ENCODE data around the gene SPRY1.

Gene SPRY1

GRCh38 chr4:123396307-123397143 is at the start of gene SPRY1:
Gene SPRY1, plus strand, starts transcription at chr4:123396795. Its CDS starts 4,797 bp downstream, at chr4:123401592.
- DNase-seq (ENCODE audit: insufficient read length, low spot score) (peak; percentile 50), FAIRE-seq (peak; percentile 94)

GRCh38 chr4:123346951-123347350 is 49.6 kb upstream of the SPRY1 start:
- FAIRE-seq: no peak
- no peak for DNase-seq (ENCODE audit: insufficient read length, low spot score)

- no peak for FAIRE-seq
Measured at GRCh38 chr4:123348946-123349345, 47.6 kb upstream of the SPRY1 start.

GRCh38 chr4:123349421-123350190 is 47.0 kb upstream of the SPRY1 start:
- FAIRE-seq (no peak), DNase-seq (ENCODE audit: insufficient read length, low spot score) (no peak)

More at GRCh38 chr4:123348946-123349345, 47.6 kb upstream of the SPRY1 start:
- no peak for DNase-seq (ENCODE audit: insufficient read length, low spot score)

- DNase-seq (ENCODE audit: insufficient read length, low spot score) (no peak), FAIRE-seq (no peak)
Measured at GRCh38 chr4:123350191-123350544, 46.4 kb upstream of the SPRY1 start.

- FAIRE-seq (no peak), DNase-seq (ENCODE audit: insufficient read length, low spot score) (no peak)
Measured at GRCh38 chr4:123350726-123351125, 45.9 kb upstream of the SPRY1 start.

- FAIRE-seq: no peak
Measured at GRCh38 chr4:123351713-123352112, 44.9 kb upstream of the SPRY1 start.

GRCh38 chr4:123352240-123352945 is 44.2 kb upstream of the SPRY1 start:
- no peak for FAIRE-seq
- DNase-seq (ENCODE audit: insufficient read length, low spot score): no peak

More at GRCh38 chr4:123351713-123352112, 44.9 kb upstream of the SPRY1 start:
- no peak for DNase-seq (ENCODE audit: insufficient read length, low spot score)

GRCh38 chr4:123352966-123353365 is 43.6 kb upstream of the SPRY1 start:
- no peak for DNase-seq (ENCODE audit: insufficient read length, low spot score)
- FAIRE-seq: no peak

- DNase-seq (ENCODE audit: insufficient read length, low spot score) (no peak), FAIRE-seq (no peak)
Measured at GRCh38 chr4:123353656-123354055, 42.9 kb upstream of the SPRY1 start.

- DNase-seq (ENCODE audit: insufficient read length, low spot score): no peak
- no peak for FAIRE-seq
Measured at GRCh38 chr4:123354701-123355100, 41.9 kb upstream of the SPRY1 start.

- FAIRE-seq: no peak
- DNase-seq (ENCODE audit: insufficient read length, low spot score): no peak
Measured at GRCh38 chr4:123356921-123357320, 39.7 kb upstream of the SPRY1 start.

GRCh38 chr4:123359449-123360315 is 36.9 kb upstream of the SPRY1 start:
- no peak for DNase-seq (ENCODE audit: insufficient read length, low spot score)

GRCh38 chr4:123361195-123361861 is 35.3 kb upstream of the SPRY1 start:
- FAIRE-seq (no peak), DNase-seq (ENCODE audit: insufficient read length, low spot score) (no peak)

More at GRCh38 chr4:123359449-123360315, 36.9 kb upstream of the SPRY1 start:
- no peak for FAIRE-seq

- DNase-seq (ENCODE audit: insufficient read length, low spot score): no peak
- no peak for FAIRE-seq
Measured at GRCh38 chr4:123362103-123362502, 34.5 kb upstream of the SPRY1 start.

- DNase-seq (ENCODE audit: insufficient read length, low spot score) (no peak), FAIRE-seq (peak; percentile 8)
Measured at GRCh38 chr4:123363729-123364128, 32.9 kb upstream of the SPRY1 start.

GRCh38 chr4:123364906-123365305 is 31.7 kb upstream of the SPRY1 start:
- FAIRE-seq: no peak
- DNase-seq (ENCODE audit: insufficient read length, low spot score): no peak

- FAIRE-seq: no peak
Measured at GRCh38 chr4:123365412-123365811, 31.2 kb upstream of the SPRY1 start.

GRCh38 chr4:123366144-123366748 is 30.3 kb upstream of the SPRY1 start:
- DNase-seq (ENCODE audit: insufficient read length, low spot score) (no peak), FAIRE-seq (no peak)

More at GRCh38 chr4:123365412-123365811, 31.2 kb upstream of the SPRY1 start:
- DNase-seq (ENCODE audit: insufficient read length, low spot score): no peak
